ENCODE measurements around the gene RABEPK.
"Not testable (repeated sequence)": the region's sequence is repeated elsewhere in the genome, so short reads cannot be mapped to it uniquely, and the experiment has no call there.

RABEPK gene

GRCh38 chr9:125204477-125204876, 4.1 kb downstream of the RABEPK start:
- no peak overlapping the region for H3K27ac ChIP-seq
- TF ChIP-seq ZFX (IDR thresholded peaks at IDR 0.05) (no peak), CTCF (conservative IDR thresholded peaks at IDR 0.05) (no peak)

- H3K27ac ChIP-seq, result no peak overlapping the region
- TF ChIP-seq ZFX (IDR thresholded peaks at IDR 0.05) (no peak), CTCF (conservative IDR thresholded peaks at IDR 0.05) (no peak)
Observed at GRCh38 chr9:125214186-125214585, 13.8 kb downstream of the RABEPK start.

GRCh38 chr9:125218621-125219020, 18.3 kb downstream of the RABEPK start:
- TF ChIP-seq ZFX (IDR thresholded peaks at IDR 0.05) (no peak), CTCF (conservative IDR thresholded peaks at IDR 0.05) (no peak)
- no peak overlapping the region for H3K27ac ChIP-seq

- not testable (repeated sequence) for H3K27ac ChIP-seq
Observed at GRCh38 chr9:125224858-125225257, 24.5 kb downstream of the RABEPK start.

- no peak overlapping the region for H3K27ac ChIP-seq
- TF ChIP-seq CTCF (conservative IDR thresholded peaks at IDR 0.05), result no peak
- TF ChIP-seq ZFX (IDR thresholded peaks at IDR 0.05), result no peak
Observed at GRCh38 chr9:125227761-125228160, 27.4 kb downstream of the RABEPK start.

- no peak overlapping the region for H3K27ac ChIP-seq
- no peak for TF ChIP-seq CTCF (conservative IDR thresholded peaks at IDR 0.05)
- TF ChIP-seq ZFX (IDR thresholded peaks at IDR 0.05), result no peak
Observed at GRCh38 chr9:125233678-125234077, 33.3 kb downstream of the RABEPK start.

- not testable (repeated sequence) for H3K27ac ChIP-seq
Observed at GRCh38 chr9:125234099-125234498, 33.8 kb downstream of the RABEPK start.

GRCh38 chr9:125235804-125236519, 35.6 kb downstream of the RABEPK start:
- no peak for TF ChIP-seq ZFX (IDR thresholded peaks at IDR 0.05)
- TF ChIP-seq CTCF (conservative IDR thresholded peaks at IDR 0.05), result no peak
- H3K27ac ChIP-seq, result no peak overlapping the region

GRCh38 chr9:125236520-125237159, 36.3 kb downstream of the RABEPK start:
- not testable (repeated sequence) for H3K27ac ChIP-seq
